GM18907 (cell line): Measurements from ENCODE around the gene NFX1.

Source experiments
- ATAC-seq: cut with Tn5 transposase; IDR thresholded peaks from one replicate; pipeline ENCODE4 v1.9.1; 2021; ENCODE audit warnings: mild to moderate bottlenecking, moderate library complexity; ENCODE audit not compliant: unreplicated experiment

NFX1 gene

DNA sequence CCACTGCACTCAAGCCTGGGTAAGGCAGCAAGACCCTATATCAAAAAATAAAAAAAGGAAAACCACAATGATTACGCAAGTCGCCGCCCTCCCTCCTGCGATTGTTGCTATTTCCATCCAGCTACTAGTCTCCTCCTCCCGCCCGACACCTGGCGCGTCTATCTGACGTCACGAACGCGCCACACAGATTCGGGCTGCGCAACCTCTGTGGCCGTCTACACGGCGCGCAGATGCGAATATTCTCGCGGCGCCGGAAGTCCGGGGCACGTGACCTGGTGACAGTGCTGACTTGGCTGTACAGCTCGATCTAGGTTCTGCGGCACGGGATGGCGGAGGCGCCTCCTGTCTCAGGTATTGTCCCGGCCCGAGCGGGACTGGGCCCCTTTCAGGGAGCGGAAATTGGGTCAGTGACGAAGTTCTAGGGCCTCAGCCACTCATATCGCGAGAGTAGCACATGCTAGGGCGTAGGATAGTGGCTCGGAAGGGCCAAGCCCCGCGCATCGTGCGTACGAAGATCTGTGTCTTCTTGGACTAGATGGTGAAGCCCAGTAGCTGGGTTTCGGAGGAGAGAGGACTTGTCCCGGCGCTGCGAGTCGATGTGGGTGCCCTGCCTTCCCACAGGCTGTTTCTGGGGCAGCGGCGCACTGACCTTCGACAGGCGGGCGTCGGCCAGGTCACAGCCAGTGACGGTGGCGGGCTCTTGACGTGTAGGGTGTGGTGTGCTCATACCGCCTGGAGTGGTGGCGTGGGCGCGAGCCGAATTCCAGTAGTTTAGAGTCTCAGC, at the start of gene NFX1:
TSS of gene NFX1 (plus strand) at position 270 of the 784 bp plus-strand sequence. CDS start at position 327, 57 bp downstream.
- peak; percentile 88 for ATAC-seq

DNA sequence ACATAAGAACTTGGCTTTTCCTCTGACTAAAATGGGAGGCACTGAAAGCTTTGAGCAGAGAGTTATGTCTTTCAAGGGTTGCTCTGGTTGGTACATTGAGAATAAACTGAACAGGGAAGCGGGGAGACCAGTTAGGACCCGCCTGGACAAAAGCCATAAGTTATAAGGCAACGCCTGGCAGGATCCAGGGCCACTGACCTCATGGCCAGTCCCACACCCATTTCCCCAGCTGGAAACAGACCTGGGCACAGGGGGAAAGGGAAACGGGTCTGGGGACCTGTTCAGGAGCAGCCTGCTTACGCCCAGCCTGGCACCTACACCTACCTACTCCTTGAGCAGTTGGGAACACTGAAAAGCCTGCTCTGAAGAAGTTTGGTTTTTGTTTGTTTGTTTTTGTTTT, 49.0 kb upstream of the NFX1 start:
- ATAC-seq, result no peak

DNA sequence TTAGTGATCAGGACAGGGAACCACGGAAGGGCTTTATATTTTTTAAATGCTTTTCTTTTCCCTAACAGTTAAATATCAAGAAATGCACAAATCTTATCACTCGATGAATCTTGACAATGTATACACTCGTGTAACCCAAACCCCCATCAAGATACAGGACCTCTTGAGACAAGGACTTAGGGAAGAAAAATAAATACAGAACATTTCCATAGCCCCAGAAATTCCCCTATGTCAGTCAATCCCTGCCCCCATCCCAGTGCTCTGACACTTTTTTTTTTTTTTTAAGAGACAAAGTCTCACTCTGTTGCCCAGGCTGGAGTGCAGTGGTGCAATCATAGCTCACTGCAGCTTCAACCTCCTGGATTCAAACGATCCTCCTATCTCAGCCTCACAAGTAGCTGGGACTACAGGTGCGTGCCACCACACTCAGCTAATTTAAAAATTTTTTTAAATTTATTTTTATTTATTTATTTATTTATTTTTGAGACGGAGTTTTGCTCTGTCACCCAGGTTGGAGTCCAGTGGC, 47.6 kb upstream of the NFX1 start:
- no peak for ATAC-seq

DNA sequence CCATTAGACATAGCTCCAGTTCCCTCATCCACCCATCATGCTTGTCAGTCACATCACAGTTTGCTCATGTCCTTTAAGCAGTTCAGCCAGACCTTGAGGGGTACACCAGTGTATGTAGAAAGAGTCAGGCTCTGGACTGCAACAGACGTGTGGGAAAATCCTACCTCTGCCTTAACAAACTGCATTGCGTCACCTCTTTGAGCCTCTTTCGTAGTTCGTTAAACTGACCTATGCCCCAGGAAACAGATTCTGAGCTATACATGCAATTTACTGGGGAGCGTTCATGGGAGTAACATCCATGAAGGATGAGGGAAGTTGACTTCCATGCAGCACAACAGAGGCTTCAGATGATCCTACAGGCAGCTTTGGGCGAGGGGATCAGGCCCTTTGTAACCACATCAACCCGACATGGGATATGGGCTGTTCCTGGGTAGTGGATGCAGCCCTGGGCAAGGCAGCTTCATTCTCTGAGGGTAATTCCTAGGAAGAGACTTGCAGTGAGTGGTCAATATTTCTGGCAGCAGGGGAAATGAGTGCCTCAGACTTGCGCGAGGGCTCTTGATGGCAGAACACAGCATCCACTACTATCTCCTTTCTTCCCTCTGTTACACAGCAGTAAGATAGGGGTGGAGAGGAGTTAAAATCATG, 46.1 kb upstream of the NFX1 start:
- no peak for ATAC-seq

DNA sequence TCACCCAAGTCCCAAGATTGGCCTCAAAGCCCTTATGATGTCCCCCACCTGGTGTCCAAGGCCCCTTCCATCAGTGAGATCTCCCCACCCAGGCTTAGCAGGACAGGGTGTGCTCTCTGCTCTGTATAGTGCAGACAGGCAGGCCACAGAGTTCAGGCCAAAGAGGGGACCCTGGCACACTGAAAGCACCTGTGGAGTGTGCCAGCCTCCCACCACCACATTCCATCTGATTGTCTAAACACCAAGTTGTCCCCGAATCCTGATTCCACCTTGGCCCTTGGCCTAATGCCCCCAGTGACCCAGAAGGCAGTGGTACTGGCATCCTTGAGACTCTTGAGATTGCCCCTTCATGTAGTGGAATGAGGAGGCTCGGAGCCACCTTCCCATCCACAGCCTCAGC, 45.0 kb upstream of the NFX1 start:
- ATAC-seq, result no peak

DNA sequence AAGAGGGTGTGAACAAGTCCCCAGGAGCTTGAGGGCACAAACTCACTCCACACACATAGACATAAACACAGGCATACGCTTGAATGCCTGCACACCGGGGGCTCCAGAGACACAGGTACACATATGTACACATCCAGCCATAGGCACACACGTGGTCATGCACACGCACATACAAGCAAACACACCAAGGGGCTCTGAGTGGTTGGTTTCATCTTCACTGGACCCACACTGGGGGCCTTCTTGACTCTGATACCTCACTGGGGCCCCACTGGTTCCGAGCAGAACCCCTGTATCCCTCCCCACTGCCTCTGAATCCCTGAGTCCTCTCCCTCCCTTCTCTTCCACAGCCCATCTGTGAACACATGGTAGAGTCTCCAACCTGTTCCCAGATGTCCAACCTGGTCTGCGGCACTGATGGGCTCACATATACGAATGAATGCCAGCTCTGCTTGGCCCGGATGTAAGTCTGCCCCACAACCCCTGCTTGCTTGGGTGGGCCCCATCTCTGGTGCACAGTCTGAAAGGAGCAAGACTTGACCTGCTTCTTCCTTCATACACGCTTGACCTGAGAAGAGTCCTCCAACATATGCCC, 44.0 kb upstream of the NFX1 start:
- no peak for ATAC-seq

DNA sequence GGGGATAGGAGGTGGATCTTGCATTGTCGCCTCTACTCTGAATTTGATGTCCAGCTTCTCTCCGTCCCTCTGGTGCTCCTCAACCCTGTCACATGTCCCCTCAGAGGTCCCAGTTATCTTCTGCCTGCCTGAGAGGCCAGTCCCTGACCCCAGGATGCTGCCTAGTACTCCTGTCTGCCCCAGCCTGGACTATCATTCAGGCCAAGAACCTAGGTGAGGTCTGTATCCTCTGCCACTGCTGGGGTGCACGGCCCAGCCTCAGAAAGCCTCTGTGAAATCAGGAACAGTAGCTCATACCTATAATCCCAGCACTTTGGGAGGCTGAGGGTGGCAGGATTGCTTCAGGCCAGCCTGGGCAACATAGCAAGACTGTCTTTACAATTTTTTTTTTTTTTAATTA, 41.7 kb upstream of the NFX1 start:
- peak; percentile 17 for ATAC-seq

DNA sequence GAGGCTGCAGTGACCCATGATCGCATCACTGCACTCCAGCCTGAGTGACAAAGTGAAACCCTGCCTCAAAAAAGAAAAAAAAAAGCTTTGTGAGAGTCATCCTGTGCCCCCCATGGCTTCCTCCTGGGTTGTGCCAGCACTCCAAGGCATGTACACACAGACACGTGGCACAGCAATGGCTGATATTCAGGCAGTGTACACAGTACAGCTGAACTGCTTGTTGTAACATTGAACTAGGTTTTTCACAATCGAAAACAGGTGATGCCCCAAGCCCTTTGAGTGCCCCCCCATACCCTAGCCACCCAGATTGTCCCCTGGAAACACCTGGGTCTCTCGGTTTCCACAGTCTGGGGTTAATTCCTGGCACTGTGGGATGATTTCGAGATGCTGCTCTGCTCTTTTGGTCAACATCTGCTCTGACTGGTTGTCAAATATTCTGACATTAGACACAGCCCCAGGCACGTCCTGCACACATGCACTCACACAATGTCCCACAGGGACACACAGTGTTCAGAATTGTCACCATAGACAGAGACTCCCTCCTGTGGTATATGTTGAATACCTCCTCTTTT, 41.1 kb upstream of the NFX1 start:
- ATAC-seq, result peak; percentile 70

DNA sequence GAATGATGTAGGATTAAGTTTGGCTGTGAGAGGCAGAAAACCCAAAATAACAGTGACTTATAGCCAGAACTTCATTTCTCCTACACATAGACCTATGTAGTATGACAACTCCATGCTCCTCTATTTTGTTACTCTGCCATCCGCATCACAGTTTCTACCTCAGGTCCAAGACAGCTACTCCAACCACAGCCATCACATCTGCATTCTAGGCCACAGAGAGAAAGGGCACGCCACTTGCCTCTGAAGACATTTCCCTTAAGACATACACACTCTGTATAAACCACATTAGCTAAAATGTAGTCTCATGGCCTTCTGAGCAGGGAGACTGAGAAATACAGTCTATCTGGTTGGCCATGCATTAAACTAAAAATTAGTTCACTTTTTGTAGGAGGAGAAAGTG, 40.3 kb upstream of the NFX1 start:
- no peak for ATAC-seq

DNA sequence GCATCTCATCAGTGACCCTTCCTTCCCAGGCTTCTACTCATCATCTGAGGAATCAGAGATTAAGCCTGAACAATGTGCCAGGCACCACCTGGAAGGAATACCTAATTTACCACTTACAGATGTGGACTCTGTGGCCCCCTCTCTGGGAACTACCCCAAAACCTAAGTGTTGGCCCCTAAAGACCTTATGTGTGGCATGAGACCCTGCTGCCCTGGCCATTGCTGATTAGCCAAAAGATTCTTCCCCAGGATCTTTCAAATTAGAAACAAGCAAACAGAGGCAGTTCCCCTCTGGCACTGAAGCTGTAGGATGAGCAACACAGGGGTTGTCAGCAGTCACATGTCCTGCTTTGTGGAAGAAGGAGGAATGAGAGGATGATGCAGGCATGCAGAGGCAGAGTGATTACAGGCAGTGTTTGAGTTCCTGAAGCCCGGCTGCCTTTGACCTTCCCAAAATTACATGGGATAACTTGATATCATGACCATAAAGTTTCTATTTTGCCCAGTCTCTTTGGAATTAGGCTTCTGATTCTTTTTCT, 39.8 kb upstream of the NFX1 start:
- ATAC-seq, result no peak

DNA sequence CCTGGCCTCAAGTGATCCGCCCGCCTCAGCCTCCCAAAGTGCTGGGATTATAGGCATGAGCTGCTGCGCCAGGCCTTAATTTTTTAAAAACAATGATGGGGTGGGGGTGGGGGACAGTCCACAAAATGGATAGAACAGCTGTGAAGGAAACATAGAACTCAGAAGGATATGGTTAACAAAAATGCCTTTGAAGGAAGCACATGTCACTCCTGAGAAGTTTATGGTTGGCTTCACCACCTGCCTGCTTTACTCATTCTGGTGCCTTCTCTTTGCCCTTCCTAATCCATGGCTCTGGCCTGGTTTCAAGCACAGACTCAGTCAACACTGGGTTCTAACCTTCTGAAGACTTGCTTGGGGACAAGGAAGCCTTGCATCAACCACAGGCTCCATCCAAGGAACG, 36.1 kb upstream of the NFX1 start:
- ATAC-seq, result no peak

DNA sequence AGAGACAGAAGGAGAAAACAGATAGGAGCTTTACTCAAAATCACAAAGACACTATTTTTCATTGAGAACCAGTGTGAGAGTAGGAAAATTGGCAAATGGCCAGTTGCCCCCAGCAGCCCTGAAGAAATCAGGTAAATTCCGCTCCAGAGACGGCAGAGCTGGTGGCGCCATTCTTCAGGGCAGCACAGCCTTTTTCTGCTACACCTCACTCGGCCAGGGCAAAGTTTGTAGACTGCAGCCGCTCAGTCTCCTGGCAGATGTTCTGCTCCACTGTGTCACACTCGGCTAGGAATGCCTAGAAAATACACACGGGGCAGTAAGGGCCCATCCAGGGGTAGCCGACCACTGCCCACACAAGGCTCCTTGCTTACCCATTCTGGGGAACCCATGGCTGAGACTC, 35.3 kb upstream of the NFX1 start:
- no peak for ATAC-seq

DNA sequence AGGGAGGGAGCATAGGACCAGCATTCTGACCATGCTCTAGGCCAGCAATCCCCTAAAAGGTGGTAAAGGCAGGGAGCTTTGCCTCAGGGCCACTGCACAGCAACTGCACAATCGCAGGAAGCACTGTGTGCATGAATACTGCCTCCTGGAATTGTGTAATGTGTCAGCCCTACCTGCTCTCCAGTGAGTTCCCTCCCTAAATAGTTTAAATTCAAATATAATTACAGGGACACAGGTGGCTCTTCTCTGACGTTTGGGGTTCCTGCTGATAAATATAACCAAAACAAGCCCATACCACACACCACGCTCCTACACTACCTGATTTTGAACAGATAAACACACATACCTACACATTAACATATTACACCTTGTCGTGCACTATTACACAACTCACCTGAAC, 34.8 kb upstream of the NFX1 start:
- no peak for ATAC-seq

DNA sequence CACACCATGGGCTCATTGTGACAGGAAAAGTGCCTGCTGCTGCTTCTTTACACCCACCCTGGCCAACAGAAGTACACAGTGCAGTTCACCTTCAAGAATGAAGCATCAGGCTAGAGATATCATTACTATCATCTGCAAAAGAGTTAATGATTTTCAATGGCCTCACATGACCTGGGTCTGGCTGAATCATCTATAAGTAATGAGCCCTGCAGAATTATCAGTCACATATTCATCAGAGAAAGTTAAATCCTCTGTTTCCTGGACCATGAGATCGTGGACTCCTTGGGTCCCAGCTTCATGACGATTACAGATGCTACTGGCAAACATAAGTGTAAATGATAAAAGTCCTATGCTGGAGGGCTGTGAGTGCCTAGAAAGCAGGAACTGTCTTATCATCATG, 34.1 kb upstream of the NFX1 start:
- no peak for ATAC-seq

DNA sequence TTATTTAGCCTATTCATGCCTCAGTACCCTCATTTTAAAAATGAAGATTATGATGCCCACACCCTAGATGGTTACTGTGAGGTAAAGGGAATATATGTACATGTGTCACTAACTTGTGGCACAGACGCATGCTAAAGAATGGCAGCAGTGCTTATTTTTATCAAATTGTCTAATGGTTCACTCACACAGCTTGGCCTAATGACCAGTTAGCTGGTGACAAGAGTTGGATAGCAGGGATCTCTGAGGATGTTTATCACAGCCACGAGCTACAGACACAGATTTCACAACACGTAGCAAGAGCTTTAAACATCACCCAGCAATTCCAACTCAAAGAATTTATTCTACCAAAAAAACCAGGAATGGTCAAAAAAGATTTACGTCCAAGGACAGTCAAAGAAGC, 33.0 kb upstream of the NFX1 start:
- no peak for ATAC-seq

DNA sequence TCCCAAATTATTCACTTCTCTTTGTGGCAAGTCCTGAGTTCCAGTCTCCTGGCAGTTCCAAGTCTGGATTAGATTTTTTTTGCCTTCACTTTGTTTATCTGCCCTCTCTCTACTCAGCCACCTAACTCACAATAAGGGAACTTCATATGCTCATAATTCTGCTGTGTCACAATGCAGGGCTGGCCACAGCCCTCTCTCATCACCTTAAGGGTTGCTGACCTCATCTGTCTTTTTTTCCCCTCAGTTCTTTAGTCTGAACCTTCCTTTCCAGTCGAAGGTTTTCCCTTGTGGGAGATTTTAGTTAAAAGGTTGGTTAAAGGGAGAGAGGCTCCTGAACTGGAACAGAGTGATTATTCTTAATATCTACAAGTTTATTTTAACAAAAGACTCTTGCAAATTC, 29.9 kb upstream of the NFX1 start:
- no peak for ATAC-seq

DNA sequence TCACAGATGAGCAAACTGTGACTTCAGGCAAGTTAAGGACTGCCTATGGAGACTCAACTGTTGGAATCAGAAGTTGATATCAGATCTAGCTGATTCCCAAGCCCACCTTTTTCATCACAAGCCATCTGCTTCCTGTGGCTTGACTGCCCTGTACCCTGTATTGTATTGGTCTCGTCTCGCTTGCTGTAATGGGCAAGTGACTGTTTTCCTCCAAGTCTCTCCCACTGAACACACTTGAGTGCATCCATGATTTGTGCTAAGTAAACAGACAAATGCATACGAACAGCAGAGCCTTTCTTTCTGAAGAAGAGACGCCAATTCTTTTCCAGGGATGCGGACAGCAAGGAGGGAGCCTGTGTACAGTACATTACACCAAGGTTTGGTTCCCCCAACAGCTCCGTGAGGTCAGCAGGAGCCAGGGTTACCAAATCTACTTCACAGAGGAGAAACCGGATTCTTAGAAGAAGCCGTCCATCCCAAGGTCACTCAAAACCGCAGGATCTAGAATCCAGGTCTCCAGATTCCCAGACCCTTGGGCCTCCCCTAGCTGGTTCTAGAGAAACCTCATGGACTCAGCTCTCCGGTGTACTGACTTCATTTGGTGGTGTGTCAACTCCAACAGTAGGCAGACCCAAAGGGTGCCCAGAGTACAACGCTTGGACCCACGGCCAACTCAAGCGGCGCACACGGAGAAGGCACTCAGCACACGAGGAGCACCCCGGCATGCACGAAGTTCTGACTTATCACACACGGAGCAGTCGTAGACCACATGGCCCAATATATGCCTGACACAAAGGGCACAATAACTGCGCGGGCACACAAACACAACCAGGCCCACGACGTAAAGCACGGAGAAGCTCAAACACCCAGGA, 26.9 kb upstream of the NFX1 start:
- ATAC-seq, result peak; percentile 10

DNA sequence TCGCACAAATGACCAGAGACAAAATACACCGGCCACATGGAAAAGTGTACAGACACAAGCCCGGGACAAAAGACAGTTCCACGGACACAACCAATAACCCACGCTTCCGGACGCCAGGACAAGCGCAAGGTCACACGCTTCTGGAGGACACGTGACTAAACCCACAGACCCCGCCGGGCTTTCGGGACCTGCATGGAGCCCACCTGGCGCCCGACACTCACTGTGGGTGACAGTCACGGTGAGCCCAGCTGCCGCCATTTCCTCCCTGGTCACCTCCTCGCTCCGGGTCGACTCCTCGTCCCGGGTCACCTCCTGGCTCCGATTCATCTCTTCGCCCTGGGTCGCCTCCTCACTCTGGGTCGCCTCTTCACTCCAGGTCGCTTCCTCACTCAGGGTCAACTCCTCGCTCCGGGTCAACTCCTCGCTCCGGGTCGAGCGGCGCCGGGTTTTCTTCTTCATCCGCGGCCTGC, 26.3 kb upstream of the NFX1 start:
- ATAC-seq, result peak; percentile 41

DNA sequence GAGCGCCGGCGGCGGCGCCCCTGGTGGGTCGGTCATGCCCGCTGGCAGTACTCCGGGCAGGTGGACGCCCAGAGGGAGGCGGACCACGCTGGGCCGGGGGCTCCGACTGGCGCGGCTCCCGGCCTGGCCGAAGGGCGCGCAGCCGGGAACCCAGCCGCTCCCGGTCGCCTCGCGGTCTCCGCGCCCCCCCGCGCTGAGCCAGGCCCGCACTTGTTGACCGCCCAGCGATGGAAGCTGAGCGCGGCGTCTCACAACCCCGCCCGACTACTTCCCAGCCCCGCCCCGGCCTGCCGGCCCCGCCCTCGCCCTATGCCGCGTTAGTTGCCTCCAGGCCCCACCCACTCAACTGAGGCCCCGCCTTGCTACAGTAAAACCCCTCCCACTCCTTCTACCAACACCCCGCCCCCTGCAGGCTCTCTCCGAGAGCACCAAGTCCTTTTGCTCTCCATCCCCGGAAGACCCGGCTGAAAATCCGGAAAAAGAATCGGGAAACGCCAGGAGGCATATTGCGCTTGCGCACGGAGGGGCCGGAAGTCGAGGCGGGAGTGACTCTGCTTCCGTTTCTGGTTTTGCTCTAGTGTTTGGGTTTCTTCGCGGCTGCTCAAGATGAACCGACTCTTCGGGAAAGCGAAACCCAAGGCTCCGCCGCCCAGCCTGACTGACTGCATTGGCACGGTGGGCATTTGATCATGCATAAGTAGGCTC, 25.7 kb upstream of the NFX1 start, which contains the start of the genes BAG1 and CHMP5:
TSS of gene BAG1 (minus strand) at position 236 of the 705 bp plus-strand sequence.
TSS of gene CHMP5 (plus strand) at position 577 of the 705 bp plus-strand sequence. CDS start at position 607, 30 bp downstream.
- peak; percentile 89 for ATAC-seq
